Measurements from ENCODE around the gene MAST2. TPM values are rescaled to one million over a fixed set of nuclear protein-coding genes. Genes with fewer than 3 reads are reported as not detected.

Gene MAST2
- total RNA-seq, 2 donors from 2014 or later, result 31.8 to 73.2 TPM

Other genes with a start within 250 kb of the MAST2 start
- gene NASP, start 219.6 kb upstream of the MAST2 start, total RNA-seq, result 100 to 1,000 TPM; 145 to 291 TPM
- 1 to 10 TPM; 4.4 to 6.9 TPM for gene CCDC17, start 179.6 kb upstream of the MAST2 start, total RNA-seq
- 100 to 1,000 TPM; 100 to 140 TPM for gene GPBP1L1, start 117.1 kb upstream of the MAST2 start, total RNA-seq
- gene TMEM69, start 115.4 kb upstream of the MAST2 start, total RNA-seq, result 10 to 100 TPM; 18.7 to 19.4 TPM
- 10 to 100 TPM; 16.2 to 16.5 TPM for gene IPP, start 53.0 kb upstream of the MAST2 start, total RNA-seq

All from natural killer cell treated with Interleukin-12 subunit alpha and Interleukin-12 subunit beta and Interleukin-15 and Interleukin-18, amount 100 ng/mL, for 72 hours (primary cell).